WTC11 (cell line): ENCODE data around the gene RESP18.

Experiments used
- CTCF ChIP-seq: fragments of 200-600 bp; IDR thresholded peaks from 2 replicates; pipeline ENCODE4 v1.8.0; 2022; ENCODE audit warnings: antibody characterized with exemption
- NFE2L1 ChIP-seq: sonication (generic); formaldehyde crosslinking; IDR thresholded peaks from 2 replicates; pipeline ENCODE4 v1.8.1; 2023; ENCODE audit warnings: missing genetic modification reagents
- SP1 ChIP-seq: sonication (generic); formaldehyde crosslinking; conservative IDR thresholded peaks from 2 replicates; pipeline ENCODE4 v1.8.1; 2022; ENCODE audit warnings: missing genetic modification reagents

GRCh38 chr2:219369447-219369861 is 36.9 kb upstream of the RESP18 start:
- TF ChIP-seq CTCF = no peak
- TF ChIP-seq SP1 (CRISPR knock-in tag) = no peak
- no peak for TF ChIP-seq NFE2L1 (CRISPR knock-in tag)
